GM12878 (cell line): Measurements from ENCODE around the gene KLLN. TPM values are rescaled to one million over a fixed set of nuclear protein-coding genes. Genes with fewer than 3 reads are reported as not detected.
A peak's percentile ranks its signal among the peaks of the same experiment; 100 is the strongest.

Experiments
- BACH1 ChIP-seq: fragments of 450-650 bp; IDR thresholded peaks from 2 replicates; pipeline ENCODE4 v1.6.1; 2017; ENCODE audit warnings: mild to moderate bottlenecking, borderline replicate concordance
- BMI1 ChIP-seq: fragments of 450-650 bp; IDR thresholded peaks from 2 replicates; pipeline ENCODE4 v1.6.1; 2016; ENCODE audit warnings: mild to moderate bottlenecking, moderate library complexity, borderline replicate concordance
- HSF1 ChIP-seq: fragments of 150-350 bp; IDR thresholded peaks from 2 replicates; pipeline ENCODE4 v1.6.1; 2014; ENCODE audit warnings: mild to moderate bottlenecking, low read depth, low read length
- IKZF2 ChIP-seq, 2 experiments: fragments of 450-650 bp; IDR thresholded peaks; 2 replicates each; pipeline ENCODE4 v1.6.1; 2017; ENCODE audit warnings: mild to moderate bottlenecking in 2 of 2, moderate library complexity in 2 of 2
- JUNB ChIP-seq: IDR thresholded peaks from 2 replicates; pipeline ENCODE4 v1.6.1; 2016; ENCODE audit warnings: antibody characterized with exemption, mild to moderate bottlenecking
- KDM1A ChIP-seq: fragments of 200-600 bp; sonication (generic); IDR thresholded peaks from 2 replicates; pipeline ENCODE4 v1.6.1; 2016; ENCODE audit warnings: borderline replicate concordance
- MTA3 ChIP-seq: IDR thresholded peaks from 2 replicates; pipeline ENCODE4 v1.6.1; 2012; ENCODE audit warnings: low read length, inconsistent platforms, borderline replicate concordance
- PBX3 ChIP-seq: IDR thresholded peaks from 2 replicates; pipeline ENCODE4 v1.6.1; 2011; ENCODE audit warnings: mild to moderate bottlenecking, low read depth, low read length, moderate library complexity; ENCODE audit not compliant: insufficient replicate concordance
- RFX5 ChIP-seq: IDR thresholded peaks from 2 replicates; pipeline ENCODE4 v1.6.1; 2011; ENCODE audit warnings: low read depth, low read length, improper control_type of control experiment
- SMAD5 ChIP-seq: IDR thresholded peaks from 2 replicates; pipeline ENCODE4 v1.6.1; 2016; ENCODE audit warnings: antibody characterized with exemption, low read depth
- STAT3 ChIP-seq: IDR thresholded peaks from 2 replicates; pipeline ENCODE4 v1.6.1; 2011; ENCODE audit warnings: low read depth, low read length, improper control_type of control experiment
- ZBTB4 ChIP-seq: fragments of 450-650 bp; formaldehyde crosslinking; IDR thresholded peaks from 2 replicates; pipeline ENCODE4 v1.4.0; 2022; ENCODE audit warnings: mild to moderate bottlenecking, moderate library complexity
- ZNF274 ChIP-seq: IDR thresholded peaks from one replicate; pipeline ENCODE4 v1.8.0; 2011; ENCODE audit not compliant: insufficient read length, insufficient read depth
- polyA plus RNA-seq, 11 experiments: library from polyadenylated mRNA; depleted of rRNA in 4 of 11; unstranded in 6 of 11; stranded (reverse) in 5 of 11; fragments of >200 nt; fragmentation: Nextera tagmentation in 4 of 11; fragmentation: Illumina TruSeq in 1 of 11; extraction: Ambion mirVana in 4 of 11; extraction: Trizol in 1 of 11; gene quantifications; 1 replicate in 1 of 11; 2 replicates in 10 of 11; pipeline versions ENCODE4 v1.2.1 to v1.2.3, GENCODE V29; 2011 to 2016; ENCODE audit warnings: inconsistent platforms in 2 of 11, missing spikeins in 2 of 11, low read depth in 1 of 11
- total RNA-seq, 4 experiments: library from RNA; depleted of rRNA in 3 of 4; stranded (reverse); fragments of >200 nt in 3 of 4; fragmentation: Illumina TruSeq in 1 of 4; extraction: Trizol in 1 of 4; gene quantifications; 2 replicates each; pipeline versions ENCODE4 v1.2.1 to v1.2.3, GENCODE V29; 2013 to 2021

Gene KLLN
- total and polyA plus RNA-seq, 10 of the 15 experiments (the other 5 are each of a cell fraction or from before 2014, with no cell fraction given): 0.87 to 2.2 (median 1.7) TPM

GRCh38 chr10:87861953-87862678 is 1.2 kb downstream of the KLLN start (continued):
- TF ChIP-seq ZBTB4 (CRISPR knock-in tag) (no peak; the same call in 1 of the 2 replicates), ZNF274 (no peak), IKZF2 (IDR thresholded peaks at IDR 0.05) (peak; percentile 92), RFX5 (peak; percentile 73), SMAD5 (peak; percentile 32; the same call in 1 of the 2 replicates), BMI1 (no peak), STAT3 (no peak), KDM1A (no peak), HSF1 (peak; percentile 79; the same call in 1 of the 2 replicates), BACH1 (peak; percentile 53; the same call in 1 of the 2 replicates), MTA3 (no peak; the same call in 1 of the 2 replicates), JUNB (no peak), PBX3 (peak; percentile 60)
- TF ChIP-seq, all 136 proteins: peak for 85
